Liver (tissue), 9 donors: ENCODE measurements around the gene PSMG3. TPM values are rescaled to one million over a fixed set of nuclear protein-coding genes. Genes with fewer than 3 reads are reported as not detected.

Source experiments
- DNase-seq: peaks from one replicate; pipeline ENCODE4 v3.0.0-alpha.2; 2017; ENCODE audit warnings: low spot score
- H3K27ac ChIP-seq, 2 donors: one replicate each; pipeline ENCODE4 v1.7.0; 2013; ENCODE audit warnings: inconsistent platforms in 2 of 2, low read length in 2 of 2, control low read depth in 1 of 2, low read depth in 1 of 2, mild to moderate bottlenecking in 1 of 2
- H3K27me3 ChIP-seq, 4 donors: one replicate each; pipeline versions ENCODE4 v1.6.1 to v1.7.0; 2013; ENCODE audit warnings: low read length in 3 of 4, inconsistent platforms in 1 of 4, mild to moderate bottlenecking in 1 of 4, moderate library complexity in 1 of 4; ENCODE audit not compliant: control insufficient read depth in 4 of 4, insufficient read depth in 4 of 4
- H3K36me3 ChIP-seq, 4 donors: one replicate each; pipeline versions ENCODE4 v1.6.1 to v1.7.0; 2013; ENCODE audit warnings: low read length in 3 of 4, mild to moderate bottlenecking in 3 of 4, low read depth in 1 of 4, moderate library complexity in 1 of 4; ENCODE audit not compliant: control insufficient read depth in 4 of 4, insufficient read depth in 3 of 4
- H3K4me1 ChIP-seq, 4 donors: one replicate each; pipeline versions ENCODE4 v1.6.1 to v1.7.0; 2013; ENCODE audit warnings: low read length in 3 of 4, mild to moderate bottlenecking in 3 of 4, moderate library complexity in 1 of 4; ENCODE audit not compliant: control insufficient read depth in 4 of 4, insufficient read depth in 4 of 4
- H3K4me3 ChIP-seq, 3 donors: one replicate each; pipeline versions ENCODE4 v1.6.1 to v1.7.0; 2013; ENCODE audit warnings: low read length in 3 of 3, control low read depth in 1 of 3, low read depth in 1 of 3, mild to moderate bottlenecking in 1 of 3
- H3K9ac ChIP-seq, 2 donors: one replicate each; pipeline ENCODE4 v1.7.0; 2013; ENCODE audit warnings: low read length in 2 of 2, mild to moderate bottlenecking in 2 of 2, moderate library complexity in 2 of 2, control low read depth in 1 of 2, low read depth in 1 of 2
- H3K9me3 ChIP-seq, 4 donors: one replicate each; pipeline versions ENCODE4 v1.6.1 to v1.7.0; 2013; ENCODE audit warnings: low read length in 3 of 4; ENCODE audit not compliant: control insufficient read depth in 4 of 4
- EGR1 ChIP-seq, 2 donors: IDR thresholded peaks; 2 replicates each; pipeline ENCODE4 v1.6.1; 2016 to 2018; ENCODE audit warnings: antibody characterized with exemption in 2 of 2, low read depth in 2 of 2
- FOXA1 ChIP-seq: IDR thresholded peaks from 2 replicates; pipeline ENCODE4 v1.6.1; 2016; ENCODE audit warnings: antibody characterized with exemption
- FOXA2 ChIP-seq: IDR thresholded peaks from 2 replicates; pipeline ENCODE4 v1.6.1; 2016; ENCODE audit warnings: antibody characterized with exemption
- GABPA ChIP-seq, 2 donors: IDR thresholded peaks in 1 of 2; conservative IDR thresholded peaks in 1 of 2; 2 replicates each; pipeline ENCODE4 v1.6.1; 2016; ENCODE audit warnings: antibody characterized with exemption in 2 of 2, mild to moderate bottlenecking in 1 of 2, moderate library complexity in 1 of 2
- HNF4A ChIP-seq, 2 donors: conservative IDR thresholded peaks; 2 replicates each; pipeline ENCODE4 v1.6.1; 2016; ENCODE audit warnings: antibody characterized with exemption in 2 of 2, mild to moderate bottlenecking in 2 of 2
- HNF4G ChIP-seq: IDR thresholded peaks from 2 replicates; pipeline ENCODE4 v1.6.1; 2016; ENCODE audit warnings: antibody characterized with exemption
- NR2F2 ChIP-seq: IDR thresholded peaks from 2 replicates; pipeline ENCODE4 v1.6.1; 2016; ENCODE audit warnings: antibody characterized with exemption
- RXRA ChIP-seq, 2 donors: IDR thresholded peaks; 2 replicates each; pipeline ENCODE4 v1.6.1; 2017 to 2018; ENCODE audit warnings: antibody characterized with exemption in 2 of 2, mild to moderate bottlenecking in 1 of 2
- SP1 ChIP-seq: IDR thresholded peaks from 2 replicates; pipeline ENCODE4 v1.6.1; 2018; ENCODE audit warnings: antibody characterized with exemption, mild to moderate bottlenecking
- TAF1 ChIP-seq: conservative IDR thresholded peaks from 2 replicates; pipeline ENCODE4 v1.6.1; 2016; ENCODE audit warnings: antibody characterized with exemption, mild to moderate bottlenecking
- WGBS: extraction: QIAGEN DNeasy Blood & Tissue Kit; methylation state at CpG from one replicate; pipeline ENCODE4 v1.1.7; 2013; 5-methylcytosine and 5-hydroxymethylcytosine counted together
- polyA plus RNA-seq, 2 donors: library from polyadenylated mRNA; stranded (reverse) in 1 of 2; unstranded in 1 of 2; fragments of 200-250 nt in 1 of 2; fragments of >200 nt in 1 of 2; fragmentation: Nextera tagmentation in 1 of 2; extraction: Ambion mirVana in 1 of 2; gene quantifications; one replicate each; pipeline versions ENCODE4 v1.2.1 to v1.2.3, GENCODE V29; 2013 to 2015
- total RNA-seq, 2 donors: library from RNA; depleted of rRNA; stranded (reverse); fragments of >200 nt; gene quantifications; one replicate each; pipeline ENCODE4 v1.2.3, GENCODE V29; 2014
- TF ChIP-seq, protein P1 (sequence below): IDR thresholded peaks from 2 replicates; pipeline ENCODE4 v1.6.1; 2016; ENCODE audit warnings: antibody characterized with exemption, mild to moderate bottlenecking
- TF ChIP-seq, protein P2 (sequence below): IDR thresholded peaks from 2 replicates; pipeline ENCODE4 v1.6.1; 2016; ENCODE audit warnings: antibody characterized with exemption
- TF ChIP-seq, protein P3 (sequence below): fragments of 150-350 bp; IDR thresholded peaks from 2 replicates; pipeline ENCODE4 v1.5.1; 2017; ENCODE audit warnings: improper control_type of control experiment, low read depth, low read length; ENCODE audit not compliant: missing input control
- TF ChIP-seq, protein P4 (sequence below): IDR thresholded peaks from 2 replicates; pipeline ENCODE4 v1.6.1; 2016; ENCODE audit warnings: antibody characterized with exemption
- TF ChIP-seq, protein P5 (sequence below): IDR thresholded peaks from 2 replicates; pipeline ENCODE4 v1.6.1; 2016; ENCODE audit warnings: antibody characterized with exemption
- donor health status: healthy.
- donor health status: healthy.
- donor health status: healthy.
- donor health status: healthy.
- donor health status: healthy.

The PSMG3 gene
- total and polyA plus RNA-seq, 4 donors = 10.1 to 22.4 (median 15.7) TPM

DNA sequence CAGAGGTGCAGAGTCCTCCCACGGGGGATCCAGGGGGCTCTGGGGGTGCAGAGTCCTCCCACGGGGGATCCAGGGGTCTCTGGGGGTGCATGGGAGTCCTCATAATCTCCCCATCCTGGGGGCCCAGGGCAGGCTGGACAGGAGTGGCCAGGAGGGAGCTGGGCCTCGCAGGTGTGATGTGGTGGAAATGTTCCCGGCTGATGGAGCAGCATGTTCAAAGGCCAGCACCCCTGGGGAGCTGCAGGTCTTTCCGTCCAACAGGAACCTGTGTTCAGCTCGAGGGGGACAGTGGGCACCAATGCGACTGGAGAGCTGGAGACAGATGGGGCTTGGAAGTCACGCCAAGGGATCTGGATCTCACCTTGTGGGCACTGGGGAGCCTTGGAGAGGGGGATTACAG is 38.5 kb upstream of the PSMG3 start (continued):
- TF ChIP-seq, protein P1, sequence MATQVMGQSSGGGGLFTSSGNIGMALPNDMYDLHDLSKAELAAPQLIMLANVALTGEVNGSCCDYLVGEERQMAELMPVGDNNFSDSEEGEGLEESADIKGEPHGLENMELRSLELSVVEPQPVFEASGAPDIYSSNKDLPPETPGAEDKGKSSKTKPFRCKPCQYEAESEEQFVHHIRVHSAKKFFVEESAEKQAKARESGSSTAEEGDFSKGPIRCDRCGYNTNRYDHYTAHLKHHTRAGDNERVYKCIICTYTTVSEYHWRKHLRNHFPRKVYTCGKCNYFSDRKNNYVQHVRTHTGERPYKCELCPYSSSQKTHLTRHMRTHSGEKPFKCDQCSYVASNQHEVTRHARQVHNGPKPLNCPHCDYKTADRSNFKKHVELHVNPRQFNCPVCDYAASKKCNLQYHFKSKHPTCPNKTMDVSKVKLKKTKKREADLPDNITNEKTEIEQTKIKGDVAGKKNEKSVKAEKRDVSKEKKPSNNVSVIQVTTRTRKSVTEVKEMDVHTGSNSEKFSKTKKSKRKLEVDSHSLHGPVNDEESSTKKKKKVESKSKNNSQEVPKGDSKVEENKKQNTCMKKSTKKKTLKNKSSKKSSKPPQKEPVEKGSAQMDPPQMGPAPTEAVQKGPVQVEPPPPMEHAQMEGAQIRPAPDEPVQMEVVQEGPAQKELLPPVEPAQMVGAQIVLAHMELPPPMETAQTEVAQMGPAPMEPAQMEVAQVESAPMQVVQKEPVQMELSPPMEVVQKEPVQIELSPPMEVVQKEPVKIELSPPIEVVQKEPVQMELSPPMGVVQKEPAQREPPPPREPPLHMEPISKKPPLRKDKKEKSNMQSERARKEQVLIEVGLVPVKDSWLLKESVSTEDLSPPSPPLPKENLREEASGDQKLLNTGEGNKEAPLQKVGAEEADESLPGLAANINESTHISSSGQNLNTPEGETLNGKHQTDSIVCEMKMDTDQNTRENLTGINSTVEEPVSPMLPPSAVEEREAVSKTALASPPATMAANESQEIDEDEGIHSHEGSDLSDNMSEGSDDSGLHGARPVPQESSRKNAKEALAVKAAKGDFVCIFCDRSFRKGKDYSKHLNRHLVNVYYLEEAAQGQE = no peak

DNA sequence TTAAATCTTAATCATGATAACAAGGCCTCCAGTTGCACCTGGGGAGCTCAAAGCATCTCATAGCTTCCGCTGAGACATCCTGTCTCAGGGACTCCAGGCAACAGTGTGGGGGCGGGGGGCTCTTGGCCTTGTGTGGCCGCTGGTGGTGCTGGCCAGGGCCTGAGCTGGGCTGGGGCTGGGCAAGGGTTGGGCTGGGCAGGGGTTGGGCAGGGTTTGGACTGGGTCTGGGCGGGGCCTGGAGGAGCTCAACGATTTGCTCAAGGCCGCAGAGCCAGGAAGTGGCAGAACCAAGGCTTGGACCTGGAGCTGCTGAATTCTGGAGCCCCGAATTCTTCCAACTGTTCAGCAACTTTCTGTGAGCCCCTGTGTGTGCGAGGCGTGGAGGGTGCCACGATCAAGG is 37.9 kb upstream of the PSMG3 start:
- 65% methylated on average over 10 of the region's 10 CpGs for WGBS
- no peak overlapping the region for H3K27ac ChIP-seq
- TF ChIP-seq, protein P1 = no peak
- no peak for TF ChIP-seq SP1
- TF ChIP-seq TAF1 = no peak
- TF ChIP-seq NR2F2 = no peak
- no peak for TF ChIP-seq EGR1 (IDR thresholded peaks at IDR 0.05; ENCODE audit: low read depth in 2 of 2)
- H3K27me3 ChIP-seq = peaks cover 0 to 5% (median under 1%) of the 10 kb centered on the region in 4 donors
- no peaks in the 10 kb centered on the region for H3K36me3 ChIP-seq
- DNase-seq = no peak
- no peak overlapping the region for H3K4me3 ChIP-seq
- no peaks in the 10 kb centered on the region for H3K4me1 ChIP-seq
- no peaks in the 10 kb centered on the region for H3K9me3 ChIP-seq
- no peak overlapping the region for H3K9ac ChIP-seq

DNA sequence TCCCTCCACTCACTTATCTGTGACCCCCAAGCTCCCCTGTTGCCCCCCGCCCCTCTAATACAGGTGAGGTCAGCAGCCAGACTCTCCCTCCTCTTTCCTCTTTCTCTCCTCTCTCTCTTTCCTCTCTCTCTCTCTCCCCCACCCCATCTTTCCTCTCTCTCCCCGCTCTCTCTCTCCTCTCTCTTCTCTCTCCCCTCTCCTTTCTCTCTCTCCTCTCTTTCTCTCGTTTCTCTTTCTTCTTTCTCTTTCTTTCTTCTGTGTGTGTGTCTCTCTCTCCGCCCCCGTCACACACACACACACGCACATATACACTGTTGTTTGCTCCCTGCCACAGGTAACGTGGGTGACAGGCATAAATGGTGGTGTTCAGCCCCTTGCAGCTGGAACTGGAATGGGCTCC is 37.2 kb upstream of the PSMG3 start:
- peaks cover 0 to 5% (median under 1%) of the 10 kb centered on the region in 4 donors for H3K27me3 ChIP-seq
- WGBS = 53% methylated on average over 7 of the region's 7 CpGs
- no peak overlapping the region for H3K27ac ChIP-seq
- no peak for DNase-seq
- no peak overlapping the region for H3K9ac ChIP-seq
- no peaks in the 10 kb centered on the region for H3K4me1 ChIP-seq
- H3K9me3 ChIP-seq = no peaks in the 10 kb centered on the region
- no peaks in the 10 kb centered on the region for H3K36me3 ChIP-seq
- no peak overlapping the region for H3K4me3 ChIP-seq
- TF ChIP-seq RXRA (IDR thresholded peaks at IDR 0.05) (no peak), GABPA (IDR thresholded peaks at IDR 0.05 in 1 of 2, conservative IDR thresholded peaks at IDR 0.05 in 1 of 2) (no peak), HNF4G (no peak), HNF4A (conservative IDR thresholded peaks at IDR 0.05) (no peak), FOXA2 (no peak), TAF1 (no peak), SP1 (no peak), NR2F2 (no peak), FOXA1 (no peak)
- TF ChIP-seq, protein P2, sequence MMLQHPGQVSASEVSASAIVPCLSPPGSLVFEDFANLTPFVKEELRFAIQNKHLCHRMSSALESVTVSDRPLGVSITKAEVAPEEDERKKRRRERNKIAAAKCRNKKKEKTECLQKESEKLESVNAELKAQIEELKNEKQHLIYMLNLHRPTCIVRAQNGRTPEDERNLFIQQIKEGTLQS = no peak
- TF ChIP-seq, protein P1 = no peak
- TF ChIP-seq, protein P3, sequence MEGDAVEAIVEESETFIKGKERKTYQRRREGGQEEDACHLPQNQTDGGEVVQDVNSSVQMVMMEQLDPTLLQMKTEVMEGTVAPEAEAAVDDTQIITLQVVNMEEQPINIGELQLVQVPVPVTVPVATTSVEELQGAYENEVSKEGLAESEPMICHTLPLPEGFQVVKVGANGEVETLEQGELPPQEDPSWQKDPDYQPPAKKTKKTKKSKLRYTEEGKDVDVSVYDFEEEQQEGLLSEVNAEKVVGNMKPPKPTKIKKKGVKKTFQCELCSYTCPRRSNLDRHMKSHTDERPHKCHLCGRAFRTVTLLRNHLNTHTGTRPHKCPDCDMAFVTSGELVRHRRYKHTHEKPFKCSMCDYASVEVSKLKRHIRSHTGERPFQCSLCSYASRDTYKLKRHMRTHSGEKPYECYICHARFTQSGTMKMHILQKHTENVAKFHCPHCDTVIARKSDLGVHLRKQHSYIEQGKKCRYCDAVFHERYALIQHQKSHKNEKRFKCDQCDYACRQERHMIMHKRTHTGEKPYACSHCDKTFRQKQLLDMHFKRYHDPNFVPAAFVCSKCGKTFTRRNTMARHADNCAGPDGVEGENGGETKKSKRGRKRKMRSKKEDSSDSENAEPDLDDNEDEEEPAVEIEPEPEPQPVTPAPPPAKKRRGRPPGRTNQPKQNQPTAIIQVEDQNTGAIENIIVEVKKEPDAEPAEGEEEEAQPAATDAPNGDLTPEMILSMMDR = no peak
- TF ChIP-seq, protein P4, sequence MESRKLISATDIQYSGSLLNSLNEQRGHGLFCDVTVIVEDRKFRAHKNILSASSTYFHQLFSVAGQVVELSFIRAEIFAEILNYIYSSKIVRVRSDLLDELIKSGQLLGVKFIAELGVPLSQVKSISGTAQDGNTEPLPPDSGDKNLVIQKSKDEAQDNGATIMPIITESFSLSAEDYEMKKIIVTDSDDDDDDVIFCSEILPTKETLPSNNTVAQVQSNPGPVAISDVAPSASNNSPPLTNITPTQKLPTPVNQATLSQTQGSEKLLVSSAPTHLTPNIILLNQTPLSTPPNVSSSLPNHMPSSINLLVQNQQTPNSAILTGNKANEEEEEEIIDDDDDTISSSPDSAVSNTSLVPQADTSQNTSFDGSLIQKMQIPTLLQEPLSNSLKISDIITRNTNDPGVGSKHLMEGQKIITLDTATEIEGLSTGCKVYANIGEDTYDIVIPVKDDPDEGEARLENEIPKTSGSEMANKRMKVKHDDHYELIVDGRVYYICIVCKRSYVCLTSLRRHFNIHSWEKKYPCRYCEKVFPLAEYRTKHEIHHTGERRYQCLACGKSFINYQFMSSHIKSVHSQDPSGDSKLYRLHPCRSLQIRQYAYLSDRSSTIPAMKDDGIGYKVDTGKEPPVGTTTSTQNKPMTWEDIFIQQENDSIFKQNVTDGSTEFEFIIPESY = no peak
- TF ChIP-seq, protein P5, sequence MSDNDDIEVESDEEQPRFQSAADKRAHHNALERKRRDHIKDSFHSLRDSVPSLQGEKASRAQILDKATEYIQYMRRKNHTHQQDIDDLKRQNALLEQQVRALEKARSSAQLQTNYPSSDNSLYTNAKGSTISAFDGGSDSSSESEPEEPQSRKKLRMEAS = no peak
